IPS DF 4.7 (cell line): ENCODE data around the gene PPP1R18.
"Not testable (repeated sequence)": the region's sequence is repeated elsewhere in the genome, so short reads cannot be mapped to it uniquely, and the experiment has no call there.

Experiments
- DNase-seq: peaks from one replicate; pipeline ENCODE4 v3.0.0-alpha.2; 2013; ENCODE audit warnings: low spot score; ENCODE audit errors: extremely low read depth

PPP1R18 gene

GRCh38 chr6:30670760-30671527 lies 15.5 kb downstream of the PPP1R18 start:
- DNase-seq = no peak

DNA sequence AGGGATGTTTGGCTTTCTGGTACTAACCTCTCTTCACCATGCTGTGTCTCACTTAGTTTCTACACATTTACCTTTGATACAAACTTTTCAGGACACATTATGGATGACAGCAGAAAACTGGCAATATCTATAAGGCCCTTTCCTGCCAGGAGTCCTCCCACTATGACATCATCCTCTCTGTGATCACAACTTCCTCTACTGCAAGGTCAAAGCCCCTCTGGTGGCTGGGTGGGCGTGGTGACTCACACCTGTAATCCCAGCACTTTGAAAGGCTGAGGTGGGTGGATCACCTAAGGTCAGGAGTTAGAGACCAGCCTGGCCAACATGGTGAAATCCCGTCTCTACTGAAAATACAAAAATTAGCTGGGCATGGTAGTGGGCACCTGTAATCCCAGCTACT lies 20.1 kb downstream of the PPP1R18 start:
- DNase-seq = not testable (repeated sequence)

DNA sequence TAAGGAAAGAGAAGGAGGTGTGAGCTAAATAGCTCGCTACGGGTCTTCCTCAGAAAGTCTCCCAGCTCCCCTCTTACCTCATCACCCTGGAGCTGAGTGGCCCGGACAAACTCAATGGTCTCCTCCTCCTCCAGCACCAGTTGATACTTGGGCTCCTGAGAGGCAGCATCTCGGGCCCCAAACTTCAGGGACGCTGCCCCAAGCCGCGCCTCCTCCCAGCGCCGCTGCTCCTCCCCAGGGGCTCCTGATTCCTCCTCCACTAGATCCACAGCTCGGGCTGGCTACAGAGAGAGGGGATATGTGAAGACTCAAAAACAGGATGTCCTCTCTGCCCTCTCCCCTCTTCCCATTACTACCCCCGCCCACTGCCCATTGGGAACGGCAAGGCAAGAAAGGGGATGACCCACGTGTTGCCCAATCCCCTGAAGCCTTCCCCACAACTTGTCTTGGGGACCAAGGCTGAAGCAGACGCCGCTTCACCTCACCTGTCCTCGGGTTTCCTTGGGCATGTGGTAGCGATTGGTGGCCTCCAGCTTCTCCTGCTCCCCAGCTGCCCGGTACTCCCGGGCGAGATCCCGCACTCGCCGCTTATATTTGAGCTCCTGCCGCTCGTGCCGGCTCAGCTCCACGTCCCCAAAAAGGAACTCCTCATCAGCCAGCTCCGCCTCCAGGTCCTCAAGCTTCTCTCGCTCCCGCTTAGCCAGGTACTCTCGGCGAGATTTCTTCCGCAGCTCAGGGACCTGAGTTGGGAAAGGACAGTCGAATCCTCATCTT lies 21.3 kb downstream of the PPP1R18 start:
- DNase-seq = no peak

DNA sequence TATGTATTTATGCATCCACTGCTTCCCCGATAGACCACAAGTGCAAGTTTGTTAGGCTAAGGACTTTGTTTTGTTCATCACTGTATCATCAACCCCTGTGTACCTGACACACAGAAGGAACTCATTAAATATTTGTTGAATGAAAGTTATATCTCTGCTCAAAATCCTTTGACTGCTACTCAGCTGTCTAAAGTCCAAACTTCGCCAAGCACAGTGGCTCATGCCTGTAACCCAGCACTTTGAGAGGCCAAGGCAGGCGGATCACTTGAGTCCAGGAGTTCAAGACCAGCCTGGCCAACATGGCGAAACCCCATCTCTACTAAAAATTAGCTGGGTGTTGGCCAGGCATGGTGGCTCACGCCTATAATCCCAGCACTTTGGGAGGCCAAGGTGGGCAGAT lies 28.5 kb downstream of the PPP1R18 start:
- not testable (repeated sequence) for DNase-seq

DNA sequence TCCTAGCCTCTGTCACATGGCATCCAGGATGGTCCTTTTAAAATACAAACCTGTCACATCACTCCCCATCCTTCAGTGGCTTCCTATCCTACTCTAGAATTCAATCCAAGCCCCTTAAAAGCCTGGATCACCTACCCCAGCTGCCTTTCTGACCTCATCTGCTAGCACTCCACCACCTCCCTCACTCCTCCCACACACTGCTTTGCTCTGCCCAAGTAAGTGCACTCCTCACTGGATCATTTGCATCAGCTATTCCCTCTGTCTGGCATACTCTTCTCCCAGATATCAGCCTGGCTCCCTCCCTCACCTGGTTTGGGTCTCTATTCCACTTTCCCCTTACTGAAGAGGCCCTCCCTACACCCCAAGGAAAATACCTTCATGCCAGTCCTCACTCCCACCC lies 29.0 kb downstream of the PPP1R18 start:
- DNase-seq = no peak

DNA sequence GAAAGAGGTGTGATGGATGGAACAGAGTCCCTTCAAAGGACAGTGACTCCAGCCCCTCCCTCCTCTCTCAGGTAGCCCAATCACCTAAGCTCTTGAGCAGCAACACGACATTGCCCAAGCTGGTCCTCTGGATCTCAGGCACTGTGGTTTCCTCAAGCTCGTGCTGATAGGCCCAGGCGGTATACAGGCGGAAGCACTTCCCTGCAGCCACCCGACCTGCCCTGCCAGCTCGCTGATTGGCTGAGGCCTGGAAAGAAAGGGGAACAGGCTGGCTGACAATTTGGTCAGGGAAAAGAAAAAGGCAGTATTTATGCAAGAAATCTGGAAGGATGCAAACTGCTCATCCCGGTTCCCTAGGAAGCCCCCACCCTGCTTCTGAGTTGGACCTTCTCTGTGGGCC lies 29.9 kb downstream of the PPP1R18 start:
- no peak for DNase-seq

DNA sequence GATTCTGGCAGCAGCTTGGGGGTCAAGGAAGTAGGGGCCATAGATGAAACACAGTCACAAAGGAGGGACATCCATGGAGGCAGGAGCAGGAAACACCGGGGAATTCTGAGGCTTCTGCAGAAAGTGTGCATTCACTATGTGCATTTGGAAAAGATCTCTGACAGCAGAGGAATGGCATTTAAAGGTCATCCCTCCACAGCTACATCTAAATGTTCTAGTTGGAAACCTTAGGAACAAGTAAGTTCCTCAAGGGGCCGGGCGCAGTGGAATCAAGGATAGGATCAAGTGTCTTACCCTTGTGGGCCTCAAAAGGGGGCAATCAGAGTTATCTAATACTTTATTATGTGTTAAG lies 30.7 kb downstream of the PPP1R18 start:
- DNase-seq = no peak

- no peak for DNase-seq
These were observed 31.4 kb downstream of the PPP1R18 start for GRCh38 chr6:30654798-30655742.

DNA sequence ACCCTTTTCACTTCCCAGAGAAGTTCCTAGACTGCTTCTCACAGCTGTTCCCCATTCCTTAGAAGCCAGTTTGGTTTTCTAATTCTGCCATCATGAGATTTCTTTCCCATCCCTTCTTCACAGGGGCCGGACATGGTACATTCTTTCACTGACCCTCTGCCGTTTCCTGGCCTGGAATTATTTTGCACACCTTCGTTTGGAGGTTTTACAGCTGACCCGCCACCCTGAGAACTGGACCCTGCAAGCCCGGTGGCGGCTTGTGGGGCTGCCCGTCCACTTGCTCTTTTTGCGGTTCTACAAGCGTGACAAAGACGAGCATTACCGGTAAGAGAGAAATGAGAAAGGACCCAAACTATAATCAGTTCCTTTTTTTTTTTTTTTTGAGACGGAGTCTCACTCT lies 35.3 kb downstream of the PPP1R18 start:
- DNase-seq = no peak

GRCh38 chr6:30647242-30648116 lies 39.0 kb downstream of the PPP1R18 start:
- DNase-seq = no peak

GRCh38 chr6:30646450-30647241 lies 39.8 kb downstream of the PPP1R18 start, which contains the start of gene C6orf136:
TSS of gene C6orf136 (plus strand) at chr6:30647133. CDS start at chr6:30647232, 99 bp downstream.
- DNase-seq = no peak

DNA sequence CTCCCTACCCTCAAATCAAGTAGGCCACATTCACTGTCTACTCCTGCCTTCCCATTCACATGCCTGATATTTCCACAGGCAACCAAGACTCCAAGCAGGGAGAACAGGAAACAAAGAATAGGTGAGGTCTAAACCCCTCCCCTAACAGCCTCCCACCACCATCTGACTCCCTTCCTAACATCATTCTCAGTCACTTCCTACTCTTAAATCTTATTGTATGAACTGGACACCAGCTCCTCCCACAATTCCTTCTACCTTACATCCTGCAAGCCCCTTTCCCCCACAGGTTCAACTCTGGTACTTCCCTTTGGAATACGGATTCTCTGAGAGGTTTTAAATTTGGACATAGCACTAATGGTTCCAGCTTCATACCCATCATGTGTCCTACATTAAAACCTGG lies 40.5 kb downstream of the PPP1R18 start:
- DNase-seq = no peak

- no peak for DNase-seq
These were observed 41.7 kb downstream of the PPP1R18 start for GRCh38 chr6:30644769-30645168.

GRCh38 chr6:30643656-30644055 lies 42.8 kb downstream of the PPP1R18 start:
- DNase-seq = no peak

- DNase-seq = no peak
These were observed 45.4 kb downstream of the PPP1R18 start for GRCh38 chr6:30641048-30641447.

DNA sequence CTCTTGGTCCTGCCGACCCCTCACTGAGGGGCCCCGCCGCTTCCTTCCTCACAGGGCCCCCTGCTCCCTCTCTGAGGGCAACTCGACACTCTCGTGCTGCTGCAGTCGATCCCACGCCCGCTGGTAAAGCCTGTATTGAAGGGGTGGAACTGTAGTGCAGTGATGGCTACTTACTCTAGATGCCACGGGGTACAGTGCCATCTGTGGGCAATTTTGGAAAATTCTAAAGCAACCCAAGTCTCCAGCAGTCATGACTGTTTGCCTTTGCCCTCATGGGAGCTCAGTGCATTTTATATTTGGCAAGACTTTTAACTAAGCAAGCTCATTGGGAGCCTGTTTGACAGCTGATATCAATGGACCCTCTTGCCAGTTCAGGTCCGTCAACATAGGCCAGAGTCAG lies 46.0 kb downstream of the PPP1R18 start:
- no peak for DNase-seq

GRCh38 chr6:30635834-30636233 lies 50.6 kb downstream of the PPP1R18 start:
- DNase-seq = no peak

GRCh38 chr6:30626484-30627366 lies 59.7 kb downstream of the PPP1R18 start, which contains the start of gene ATAT1:
TSS of gene ATAT1 (plus strand) at chr6:30626874.
- DNase-seq = no peak
